Kidney (tissue), 14 donors: ENCODE data around the gene L3MBTL3. TPM values are rescaled to one million over a fixed set of nuclear protein-coding genes. Genes with fewer than 3 reads are reported as not detected.

Experiments used
- DNase-seq, 5 donors: peaks; one replicate each; pipeline ENCODE4 v3.0.0-alpha.2; 2013 to 2020
- FAIRE-seq: peaks from 2 replicates; lab custom pipeline; 2012; peaks lifted over from hg19 to GRCh38; lab: Jason Lieb, UNC
- H3K27ac ChIP-seq, 2 donors: one replicate each; pipeline ENCODE4 v1.7.0; 2013; ENCODE audit warnings: low read depth in 2 of 2, low read length in 2 of 2, inconsistent platforms in 1 of 2
- H3K27me3 ChIP-seq: one replicate; pipeline ENCODE4 v1.7.1; 2013; ENCODE audit warnings: low read length, inconsistent platforms; ENCODE audit not compliant: control insufficient read depth, insufficient read depth
- H3K36me3 ChIP-seq, 3 donors: one replicate each; pipeline versions ENCODE4 v1.7.0 to v1.7.1; 2013; ENCODE audit warnings: low read length in 3 of 3, control low read depth in 1 of 3, inconsistent platforms in 1 of 3; ENCODE audit not compliant: insufficient read depth in 3 of 3, control insufficient read depth in 2 of 3
- H3K4me1 ChIP-seq, 3 donors: one replicate each; pipeline versions ENCODE4 v1.7.0 to v1.7.1; 2013; ENCODE audit warnings: low read length in 3 of 3, inconsistent platforms in 1 of 3, low read depth in 1 of 3; ENCODE audit not compliant: control insufficient read depth in 2 of 3, insufficient read depth in 2 of 3
- H3K4me3 ChIP-seq, 3 donors: one replicate each; pipeline versions ENCODE4 v1.7.0 to v1.8.1; 2013; ENCODE audit warnings: low read length in 3 of 3, control low read depth in 1 of 3, inconsistent platforms in 1 of 3
- H3K9ac ChIP-seq, 3 donors: one replicate each; pipeline versions ENCODE4 v1.7.0 to v1.7.1; 2013; ENCODE audit warnings: low read length in 3 of 3, control low read depth in 1 of 3, inconsistent platforms in 1 of 3
- H3K9me3 ChIP-seq, 3 donors: one replicate each; pipeline versions ENCODE4 v1.7.0 to v1.7.1; 2013; ENCODE audit warnings: low read length in 3 of 3, control low read depth in 1 of 3, inconsistent platforms in 1 of 3; ENCODE audit not compliant: control insufficient read depth in 2 of 3, insufficient read depth in 1 of 3
- intact Hi-C: fragments of 100-400 bp; cut with DNase I; formaldehyde crosslinking; loops from one replicate; pipeline ENCODE4 v1.11.1; 2022
- polyA plus RNA-seq: library from polyadenylated mRNA; stranded (reverse); fragments of 350-450 nt; fragmentation: Illumina TruSeq; extraction: RNeasy Lipid Tissue Mini Kit (QIAGEN cat#74804); gene quantifications from one replicate; pipeline ENCODE4 v1.2.3, GENCODE V29; 2014; ENCODE audit warnings: low read depth, low replicate concordance; ENCODE audit not compliant: insufficient read depth
- total RNA-seq: library from RNA; stranded (reverse); fragmentation: NEBNext Ultra II Directional; extraction: Animal tissue kit (Norgen Biotek cat#: 25700); gene quantifications from one replicate; pipeline ENCODE4 v1.2.1, GENCODE V29; 2021
- TF ChIP-seq, protein P1 (sequence below): IDR thresholded peaks from 3 replicates; pipeline ENCODE4 v1.5.1; 2012; ENCODE audit warnings: mild to moderate bottlenecking, moderate library complexity, borderline replicate concordance; ENCODE audit not compliant: insufficient read depth; ENCODE audit errors: extremely low read depth
- donor health status: control.
- donor health status: control.
- donor health status: control.
- donor health status: control.
- donor health status: control.
- donor health status: DM: yes; HTN: yes; CAD: no.
- donor health status: Normal renal cell carcinoma (clear cell type).

Gene L3MBTL3
- total and polyA plus RNA-seq, 2 donors from 2014 or later, result 4.3 to 13.0 TPM

DNA sequence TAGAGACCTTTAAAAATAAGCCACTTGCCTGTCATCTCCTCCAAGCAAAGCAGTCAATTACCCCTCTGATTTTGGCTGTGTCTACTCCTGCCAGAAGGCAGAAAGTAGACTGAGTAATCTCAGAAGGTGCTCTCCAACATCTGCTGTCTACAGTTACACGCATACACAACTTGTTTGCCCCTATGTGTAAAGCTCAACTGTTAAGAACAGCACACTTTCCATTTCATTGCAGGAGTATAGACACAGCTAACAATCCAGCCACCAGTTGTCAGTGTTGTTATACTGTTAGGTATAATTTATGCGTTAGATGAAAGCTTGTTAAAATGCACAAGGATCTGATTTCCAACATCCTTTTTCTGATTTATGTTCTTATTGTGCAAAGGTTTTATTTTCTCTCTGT lies 116.2 kb downstream of the L3MBTL3 start:
- Histone ChIP-seq H3K9ac (no peak overlapping the region), H3K27ac (no peak overlapping the region), H3K4me1 (no peaks in the 10 kb centered on the region), H3K36me3 (peaks cover 0 to 2% (median 0%) of the 10 kb centered on the region in 3 donors), H3K4me3 (no peak overlapping the region), H3K9me3 (no peaks in the 10 kb centered on the region), H3K27me3 (no peaks in the 10 kb centered on the region)
- DNase-seq (peak in 2 of 5 donors; percentile 18 to 21), FAIRE-seq (no peak)
- TF ChIP-seq, protein P1, sequence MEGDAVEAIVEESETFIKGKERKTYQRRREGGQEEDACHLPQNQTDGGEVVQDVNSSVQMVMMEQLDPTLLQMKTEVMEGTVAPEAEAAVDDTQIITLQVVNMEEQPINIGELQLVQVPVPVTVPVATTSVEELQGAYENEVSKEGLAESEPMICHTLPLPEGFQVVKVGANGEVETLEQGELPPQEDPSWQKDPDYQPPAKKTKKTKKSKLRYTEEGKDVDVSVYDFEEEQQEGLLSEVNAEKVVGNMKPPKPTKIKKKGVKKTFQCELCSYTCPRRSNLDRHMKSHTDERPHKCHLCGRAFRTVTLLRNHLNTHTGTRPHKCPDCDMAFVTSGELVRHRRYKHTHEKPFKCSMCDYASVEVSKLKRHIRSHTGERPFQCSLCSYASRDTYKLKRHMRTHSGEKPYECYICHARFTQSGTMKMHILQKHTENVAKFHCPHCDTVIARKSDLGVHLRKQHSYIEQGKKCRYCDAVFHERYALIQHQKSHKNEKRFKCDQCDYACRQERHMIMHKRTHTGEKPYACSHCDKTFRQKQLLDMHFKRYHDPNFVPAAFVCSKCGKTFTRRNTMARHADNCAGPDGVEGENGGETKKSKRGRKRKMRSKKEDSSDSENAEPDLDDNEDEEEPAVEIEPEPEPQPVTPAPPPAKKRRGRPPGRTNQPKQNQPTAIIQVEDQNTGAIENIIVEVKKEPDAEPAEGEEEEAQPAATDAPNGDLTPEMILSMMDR, result no peak
- intact Hi-C loops, result no loop called here

DNA sequence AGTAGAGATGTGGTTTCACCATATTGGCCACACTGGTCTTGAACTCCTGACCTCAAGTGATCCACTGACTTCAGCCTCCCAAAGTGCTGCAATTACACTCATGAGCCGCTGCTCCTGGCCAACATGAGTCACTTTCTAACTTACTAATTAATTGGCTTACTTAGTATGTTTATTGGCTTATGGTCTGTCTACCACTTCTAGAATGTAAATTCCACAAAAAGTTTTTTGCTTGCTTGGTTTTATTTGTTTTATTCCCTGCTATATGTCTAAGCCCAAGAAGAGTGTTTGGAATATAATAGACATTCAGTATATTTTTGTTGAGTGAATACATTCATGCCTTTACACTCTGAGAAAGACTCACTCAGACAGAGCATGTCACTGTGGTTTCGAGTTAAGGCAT lies 118.4 kb downstream of the L3MBTL3 start:
- H3K27me3 ChIP-seq, result no peaks in the 10 kb centered on the region
- H3K9me3 ChIP-seq, result no peaks in the 10 kb centered on the region

DNA sequence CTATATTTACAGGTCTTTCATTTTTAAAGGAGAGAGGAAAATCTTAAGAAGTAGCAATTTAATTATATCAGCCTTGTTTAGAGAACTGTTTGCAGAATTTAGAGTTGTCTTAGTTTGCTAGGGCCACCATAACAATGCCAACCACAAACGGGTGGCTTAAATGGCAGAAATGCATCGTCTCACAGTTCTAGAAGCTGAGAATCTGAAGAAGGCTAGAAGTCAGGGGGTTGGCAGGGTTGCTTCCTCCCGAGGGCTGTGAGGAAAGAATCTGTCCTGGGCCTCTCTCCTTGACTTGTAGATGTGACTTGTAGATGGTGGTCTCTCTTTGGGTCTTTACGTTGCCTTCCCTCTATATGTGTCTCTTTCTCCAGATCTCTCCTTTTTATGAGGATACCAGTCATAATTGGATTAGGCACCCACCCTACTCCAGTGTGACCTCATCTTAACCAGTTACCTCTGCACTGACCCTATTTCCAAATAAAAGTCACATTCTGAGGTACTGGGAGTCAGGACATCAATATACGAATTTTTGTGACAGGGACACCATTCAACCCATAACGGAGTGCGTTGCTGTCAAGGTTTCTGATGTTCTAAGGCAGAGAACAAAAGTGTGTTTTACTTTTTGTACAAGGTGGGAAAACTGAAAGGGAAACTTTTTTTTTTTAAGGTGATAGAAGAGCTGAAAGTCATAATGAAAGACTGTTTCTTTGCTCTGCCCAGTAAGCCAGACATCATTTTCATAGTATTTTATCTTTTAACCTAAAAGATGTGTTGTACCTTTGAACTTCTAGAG lies 119.9 kb downstream of the L3MBTL3 start:
- no peaks in the 10 kb centered on the region for H3K9me3 ChIP-seq
- H3K36me3 ChIP-seq, result peaks cover 0 to 2% (median 0%) of the 10 kb centered on the region in 3 donors
- DNase-seq, result no peak
- intact Hi-C loops, result no loop called here
- no peak overlapping the region for H3K9ac ChIP-seq
- no peak for FAIRE-seq
- H3K27ac ChIP-seq, result no peak overlapping the region
- no peaks in the 10 kb centered on the region for H3K4me1 ChIP-seq
- no peak overlapping the region for H3K4me3 ChIP-seq
- H3K27me3 ChIP-seq, result no peaks in the 10 kb centered on the region
- TF ChIP-seq, protein P1, result no peak

More for the DNA sequence above, 118.4 kb downstream of the L3MBTL3 start:
- H3K4me1 ChIP-seq, result no peaks in the 10 kb centered on the region
- no peak overlapping the region for H3K4me3 ChIP-seq
- TF ChIP-seq, protein P1, result no peak
- DNase-seq (no peak), FAIRE-seq (no peak)
- no peak overlapping the region for H3K27ac ChIP-seq
- H3K9ac ChIP-seq, result no peak overlapping the region
- intact Hi-C loops, result no loop called here
- peaks cover 0 to 2% (median 0%) of the 10 kb centered on the region in 3 donors for H3K36me3 ChIP-seq

DNA sequence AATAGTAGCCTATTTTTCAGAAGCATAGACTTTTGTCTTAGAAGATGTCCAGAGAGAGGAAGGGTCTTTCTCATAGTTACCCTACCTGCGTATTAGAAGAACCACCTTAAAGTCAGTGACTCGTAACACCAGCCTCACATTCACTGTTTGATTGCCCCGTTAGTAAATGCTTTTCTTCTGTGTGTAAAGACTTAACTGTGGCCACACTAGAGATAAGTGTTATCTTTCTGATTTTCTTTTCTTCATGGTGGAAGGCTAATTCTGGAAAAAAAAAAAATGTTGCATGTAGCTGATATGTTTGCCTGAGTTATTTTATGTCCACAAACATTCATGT lies 120.5 kb downstream of the L3MBTL3 start:
- Histone ChIP-seq H3K4me3 (no peak overlapping the region), H3K9ac (no peak overlapping the region), H3K9me3 (no peaks in the 10 kb centered on the region), H3K27me3 (no peaks in the 10 kb centered on the region), H3K4me1 (no peaks in the 10 kb centered on the region), H3K36me3 (peaks cover 0 to 2% (median 0%) of the 10 kb centered on the region in 3 donors), H3K27ac (no peak overlapping the region)
- intact Hi-C loops, result no loop called here
- FAIRE-seq, result no peak
- no peak for DNase-seq
- TF ChIP-seq, protein P1, result no peak
